ENCODE measurements around the gene PPRC1. TPM values are rescaled to one million over a fixed set of nuclear protein-coding genes. Genes with fewer than 3 reads are reported as not detected.

The PPRC1 gene
- total and polyA plus RNA-seq, 5 donors from 2014 or later = 6.6 to 35.3 (median 10.6) TPM

- peak within 1 kb of the TSS; percentile 91 for H3K27ac ChIP-seq (ENCODE audit: insufficient read depth, low read length, poor library complexity, severe bottlenecking)
- DNase-seq (peak; percentile 65 to 83 (median 77)), ATAC-seq (ENCODE audit: low read depth in 2 of 2) (peak; percentile 59 to 61)
- no peaks in the 10 kb centered on the region for H3K9me3 ChIP-seq (ENCODE audit: control insufficient read depth in 2 of 2, low read length in 2 of 2)
- peak within 1 kb of the TSS; percentile 81 for H3K4me3 ChIP-seq (ENCODE audit: low read depth, low read length)
- H3K27me3 ChIP-seq (ENCODE audit: control insufficient read depth, insufficient read depth, low read length) = no peaks in the 10 kb centered on the region
- Mint-ChIP-seq H3K27ac (peak within 1 kb of the TSS; percentile 89 to 99 (median 96)), H3K36me3 (no peaks in the 10 kb centered on the region), H3K27me3 (no peaks in the 10 kb centered on the region), H3K9me3 (no peaks in the 10 kb centered on the region), H3K4me3 (peak within 1 kb of the TSS; percentile 90 to 96 (median 92)), H3K4me1 (peaks cover 11 to 63% (median 38%) of the 10 kb centered on the region in 4 donors)
- no peaks in the 10 kb centered on the region for H3K36me3 ChIP-seq (ENCODE audit: control insufficient read depth, insufficient read depth, low read length)
- peaks cover 57% of the 10 kb centered on the region for H3K4me1 ChIP-seq (ENCODE audit: control insufficient read depth, insufficient read depth, low read length, poor library complexity, severe bottlenecking)
These were observed 12.5 kb upstream of the PPRC1 start, which contains the start of gene LDB1 for GRCh38 chr10:102120142-102120990. LDB1 (minus strand) TSS chr10:102120368; CDS start chr10:102120110, 258 bp downstream.

- no peaks in the 10 kb centered on the region for H3K27me3 Mint-ChIP-seq
- peaks cover 6 to 55% (median 30%) of the 10 kb centered on the region in 4 donors for H3K4me1 Mint-ChIP-seq
- Histone ChIP-seq H3K4me1 (ENCODE audit: control insufficient read depth, insufficient read depth, low read length, poor library complexity, severe bottlenecking) (peaks cover 49% of the 10 kb centered on the region), H3K4me3 (ENCODE audit: low read depth, low read length) (peak overlapping the region; percentile 81), H3K27me3 (ENCODE audit: control insufficient read depth, insufficient read depth, low read length) (no peaks in the 10 kb centered on the region), H3K9me3 (ENCODE audit: control insufficient read depth in 2 of 2, low read length in 2 of 2) (no peaks in the 10 kb centered on the region), H3K36me3 (ENCODE audit: control insufficient read depth, insufficient read depth, low read length) (no peaks in the 10 kb centered on the region), H3K27ac (ENCODE audit: insufficient read depth, low read length, poor library complexity, severe bottlenecking) (peak overlapping the region; percentile 91)
- peak overlapping the region; percentile 90 to 96 (median 92) for H3K4me3 Mint-ChIP-seq
- no peaks in the 10 kb centered on the region for H3K36me3 Mint-ChIP-seq
- peak overlapping the region; percentile 89 to 99 (median 96) for H3K27ac Mint-ChIP-seq
- DNase-seq (no peak), ATAC-seq (ENCODE audit: low read depth in 2 of 2) (no peak)
- H3K9me3 Mint-ChIP-seq = no peaks in the 10 kb centered on the region
These were observed 11.7 kb upstream of the PPRC1 start for GRCh38 chr10:102120991-102121738.

DNA sequence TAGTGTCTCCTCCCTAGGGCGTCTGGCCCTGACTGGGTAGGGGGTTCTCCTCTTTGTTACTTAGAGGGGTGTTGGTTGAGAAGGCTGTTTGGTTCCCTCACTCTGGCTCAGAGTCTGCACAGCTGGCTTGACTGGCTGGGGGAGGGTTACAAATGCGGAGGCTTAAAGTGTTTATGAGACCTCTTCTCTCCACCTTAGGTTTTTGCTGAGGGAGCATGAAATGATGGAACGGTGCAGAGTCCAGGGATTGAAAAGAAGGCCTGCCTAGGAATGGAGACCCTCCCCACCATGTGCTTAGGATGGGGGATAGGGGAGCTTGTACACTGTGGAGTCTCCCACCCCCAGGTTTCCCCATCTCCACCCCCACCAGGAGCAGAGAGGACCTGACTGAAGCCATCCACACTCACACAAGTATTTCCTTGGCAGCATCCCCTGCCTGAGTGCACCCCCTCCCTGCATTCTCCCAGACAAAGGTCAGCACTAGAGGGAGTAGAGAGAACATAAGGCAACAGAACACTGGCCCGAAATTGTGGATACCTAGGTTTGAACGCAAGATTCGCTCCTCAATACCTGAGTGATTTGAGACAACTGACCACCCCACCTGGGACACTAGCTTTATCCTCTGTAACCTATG, 11.0 kb upstream of the PPRC1 start:
- H3K4me3 ChIP-seq (ENCODE audit: low read depth, low read length) = no peak overlapping the region

DNA sequence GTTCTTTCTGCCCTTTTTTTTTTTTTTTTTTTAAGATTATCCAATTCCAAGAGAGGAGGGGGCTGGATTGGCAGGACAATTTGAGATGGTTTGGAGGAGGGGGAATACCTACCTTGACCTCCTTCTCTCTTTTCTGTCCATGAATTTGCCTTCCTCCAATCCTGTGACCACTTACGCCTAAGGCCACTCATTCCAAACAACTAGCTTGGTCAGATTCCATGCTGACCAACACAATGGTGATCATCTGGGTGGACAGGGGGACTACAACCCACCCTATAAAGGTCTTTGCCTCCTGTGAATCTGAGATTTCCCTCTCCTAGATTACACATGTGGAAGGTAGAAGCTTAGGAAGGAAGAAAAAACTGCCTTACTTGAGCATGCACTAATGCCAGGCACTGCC, 10.4 kb upstream of the PPRC1 start:
- no peak overlapping the region for H3K4me3 ChIP-seq (ENCODE audit: low read depth, low read length)
- peak overlapping the region in 1 of 3 donors; percentile 74 for H3K27ac Mint-ChIP-seq
- no peaks in the 10 kb centered on the region for H3K27me3 Mint-ChIP-seq
- H3K4me3 Mint-ChIP-seq = peak overlapping the region; percentile 33 to 93 (median 78)
- peaks cover 36% of the 10 kb centered on the region for H3K4me1 ChIP-seq (ENCODE audit: control insufficient read depth, insufficient read depth, low read length, poor library complexity, severe bottlenecking)
- H3K27ac ChIP-seq (ENCODE audit: insufficient read depth, low read length, poor library complexity, severe bottlenecking) = no peak overlapping the region
- no peaks in the 10 kb centered on the region for H3K36me3 ChIP-seq (ENCODE audit: control insufficient read depth, insufficient read depth, low read length)
- H3K4me1 Mint-ChIP-seq = peaks cover 0 to 42% (median 20%) of the 10 kb centered on the region in 4 donors
- no peaks in the 10 kb centered on the region for H3K9me3 Mint-ChIP-seq
- DNase-seq (no peak), ATAC-seq (ENCODE audit: low read depth in 2 of 2) (no peak)
- H3K9me3 ChIP-seq (ENCODE audit: control insufficient read depth in 2 of 2, low read length in 2 of 2) = no peaks in the 10 kb centered on the region
- H3K36me3 Mint-ChIP-seq = no peaks in the 10 kb centered on the region
- H3K27me3 ChIP-seq (ENCODE audit: control insufficient read depth, insufficient read depth, low read length) = no peaks in the 10 kb centered on the region

More for the DNA sequence above, 11.0 kb upstream of the PPRC1 start:
- peak overlapping the region in 2 of 3 donors; percentile 89 to 96 for H3K27ac Mint-ChIP-seq
- H3K4me1 ChIP-seq (ENCODE audit: control insufficient read depth, insufficient read depth, low read length, poor library complexity, severe bottlenecking) = peaks cover 42% of the 10 kb centered on the region
- peaks cover 0 to 48% (median 24%) of the 10 kb centered on the region in 4 donors for H3K4me1 Mint-ChIP-seq
- H3K4me3 Mint-ChIP-seq = peak overlapping the region; percentile 66 to 93 (median 90)
- DNase-seq = no peak
- no peaks in the 10 kb centered on the region for H3K36me3 Mint-ChIP-seq
- H3K27me3 Mint-ChIP-seq = no peaks in the 10 kb centered on the region
- H3K27ac ChIP-seq (ENCODE audit: insufficient read depth, low read length, poor library complexity, severe bottlenecking) = peak overlapping the region; percentile 91
- no peaks in the 10 kb centered on the region for H3K27me3 ChIP-seq (ENCODE audit: control insufficient read depth, insufficient read depth, low read length)
- no peaks in the 10 kb centered on the region for H3K9me3 Mint-ChIP-seq
- no peaks in the 10 kb centered on the region for H3K36me3 ChIP-seq (ENCODE audit: control insufficient read depth, insufficient read depth, low read length)
- H3K9me3 ChIP-seq (ENCODE audit: control insufficient read depth in 2 of 2, low read length in 2 of 2) = no peaks in the 10 kb centered on the region
- ATAC-seq (ENCODE audit: low read depth in 2 of 2) = no peak

DNA sequence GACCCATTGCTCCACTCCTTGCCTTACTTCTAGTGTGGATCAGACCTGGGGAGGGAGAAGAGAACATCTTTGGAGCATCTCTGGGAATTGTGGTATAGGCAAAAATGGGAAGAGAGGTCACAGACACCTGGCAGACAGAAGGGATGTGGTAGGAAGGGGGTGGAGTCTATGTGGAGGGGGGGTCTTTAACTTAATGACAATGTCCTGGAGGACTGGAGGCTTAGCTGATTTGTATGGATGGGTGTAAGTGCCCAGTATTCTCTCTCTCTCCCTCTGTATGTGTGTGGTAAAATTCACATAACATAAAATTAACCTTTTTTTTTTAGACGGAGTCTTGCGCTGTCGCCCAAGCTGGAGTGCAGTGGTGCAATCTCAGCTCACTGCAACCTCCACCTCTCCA, 9.6 kb upstream of the PPRC1 start:
- Histone ChIP-seq H3K4me1 (ENCODE audit: control insufficient read depth, insufficient read depth, low read length, poor library complexity, severe bottlenecking) (peaks cover 28% of the 10 kb centered on the region), H3K36me3 (ENCODE audit: control insufficient read depth, insufficient read depth, low read length) (no peaks in the 10 kb centered on the region), H3K27me3 (ENCODE audit: control insufficient read depth, insufficient read depth, low read length) (no peaks in the 10 kb centered on the region), H3K27ac (ENCODE audit: insufficient read depth, low read length, poor library complexity, severe bottlenecking) (no peak overlapping the region), H3K4me3 (ENCODE audit: low read depth, low read length) (no peak overlapping the region), H3K9me3 (ENCODE audit: control insufficient read depth in 2 of 2, low read length in 2 of 2) (no peaks in the 10 kb centered on the region)
- H3K27ac Mint-ChIP-seq = peak overlapping the region in 2 of 3 donors; percentile 74 to 76
- no peaks in the 10 kb centered on the region for H3K36me3 Mint-ChIP-seq
- no peaks in the 10 kb centered on the region for H3K27me3 Mint-ChIP-seq
- H3K9me3 Mint-ChIP-seq = no peaks in the 10 kb centered on the region
- no peak for ATAC-seq (ENCODE audit: low read depth in 2 of 2)
- H3K4me3 Mint-ChIP-seq = peak overlapping the region in 2 of 4 donors; percentile 62 to 93
- no peak for DNase-seq
- H3K4me1 Mint-ChIP-seq = peaks cover 0 to 34% (median 13%) of the 10 kb centered on the region in 4 donors

DNA sequence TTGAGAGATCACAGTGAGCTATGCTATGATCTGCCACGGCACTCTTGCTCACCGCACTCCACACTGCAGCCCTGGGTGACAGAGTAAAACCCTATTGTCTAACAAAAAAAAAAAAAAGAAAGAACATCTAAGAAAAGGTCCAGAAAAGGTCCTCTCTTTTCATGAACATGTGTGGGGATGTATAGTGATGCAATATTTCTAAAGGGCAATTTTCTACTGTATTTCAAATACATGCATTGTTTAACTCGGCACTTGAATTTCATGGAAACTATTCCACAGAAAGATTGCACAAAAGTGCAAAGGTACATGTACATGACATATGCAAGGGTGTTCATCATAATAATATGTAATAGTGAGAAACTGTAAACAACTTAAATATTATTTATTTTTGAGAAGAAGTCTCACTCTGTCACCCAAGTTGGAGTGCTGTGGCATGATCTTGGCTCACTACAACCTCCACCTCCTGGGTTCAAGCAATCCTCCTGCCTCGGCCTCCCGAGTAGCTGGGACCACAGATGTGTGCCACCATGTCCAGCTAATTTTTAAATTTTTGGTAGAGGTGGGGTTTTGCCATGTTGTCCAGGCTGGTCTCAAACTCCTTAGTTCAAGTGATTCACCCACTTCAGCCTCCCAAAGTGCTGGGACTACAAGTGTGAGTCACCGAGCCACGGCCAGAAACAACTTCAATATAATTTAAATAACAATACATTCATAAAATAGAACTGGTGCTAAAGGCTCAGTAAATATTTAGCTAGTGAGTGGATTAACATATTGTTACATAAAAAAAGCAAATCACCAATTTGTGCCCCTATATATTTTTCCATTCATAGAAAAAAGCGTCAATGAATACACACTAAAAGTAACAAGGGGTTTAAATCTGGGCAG, 1.3 kb upstream of the PPRC1 start:
- DNase-seq (no peak), ATAC-seq (ENCODE audit: low read depth in 2 of 2) (no peak)
- H3K27ac Mint-ChIP-seq = peak overlapping the region in 2 of 3 donors; percentile 84 to 98
- Histone ChIP-seq H3K9me3 (ENCODE audit: control insufficient read depth in 2 of 2, low read length in 2 of 2) (no peaks in the 10 kb centered on the region), H3K27me3 (ENCODE audit: control insufficient read depth, insufficient read depth, low read length) (no peaks in the 10 kb centered on the region), H3K4me1 (ENCODE audit: control insufficient read depth, insufficient read depth, low read length, poor library complexity, severe bottlenecking) (peaks cover 33% of the 10 kb centered on the region), H3K27ac (ENCODE audit: insufficient read depth, low read length, poor library complexity, severe bottlenecking) (peak overlapping the region; percentile 88), H3K36me3 (ENCODE audit: control insufficient read depth, insufficient read depth, low read length) (no peaks in the 10 kb centered on the region), H3K4me3 (ENCODE audit: low read depth, low read length) (no peak overlapping the region)
- no peaks in the 10 kb centered on the region for H3K27me3 Mint-ChIP-seq
- no peaks in the 10 kb centered on the region for H3K9me3 Mint-ChIP-seq
- H3K4me3 Mint-ChIP-seq = peak overlapping the region in 1 of 4 donors; percentile 99
- H3K4me1 Mint-ChIP-seq = peaks cover 0 to 40% (median 28%) of the 10 kb centered on the region in 4 donors
- H3K36me3 Mint-ChIP-seq = peaks cover 3% of the 10 kb centered on the region

Data from CD4-positive, CD25-positive, alpha-beta regulatory T cell (primary cell).